Upper lobe of right lung (tissue), 1 donor: Measurements from ENCODE around the gene CDIP1. TPM values are rescaled to one million over a fixed set of nuclear protein-coding genes. Genes with fewer than 3 reads are reported as not detected.

Experiments
- ATAC-seq: fragments of 200-7000 bp; cut with Tn5 transposase; one replicate; pipeline ENCODE4 v1.9.1; 2020; ENCODE audit warnings: mild to moderate bottlenecking, moderate library complexity
- DNase-seq: peaks from one replicate; pipeline ENCODE4 v3.0.0-alpha.2; 2020
- H3K27ac ChIP-seq: fragments of 200-600 bp; one replicate; pipeline ENCODE4 v1.8.0; 2022
- H3K27me3 ChIP-seq: fragments of 200-600 bp; one replicate; pipeline ENCODE4 v1.8.0; 2022; ENCODE audit warnings: mild to moderate bottlenecking
- H3K36me3 ChIP-seq: fragments of 200-600 bp; one replicate; pipeline ENCODE4 v1.8.0; 2022
- H3K4me1 ChIP-seq: fragments of 200-600 bp; one replicate; pipeline ENCODE4 v1.8.0; 2022
- H3K4me3 ChIP-seq: fragments of 200-600 bp; one replicate; pipeline ENCODE4 v1.8.0; 2022; ENCODE audit warnings: mild to moderate bottlenecking
- H3K9me3 ChIP-seq: fragments of 200-600 bp; one replicate; pipeline ENCODE4 v1.8.0; 2022
- CTCF ChIP-seq: fragments of 200-600 bp; IDR thresholded peaks from one replicate; pipeline ENCODE4 v1.8.0; 2022; ENCODE audit warnings: antibody characterized with exemption
- intact Hi-C: fragments of 100-400 bp; cut with DNase I; formaldehyde crosslinking; loops from one replicate; pipeline ENCODE4 v1.11.0; 2022
- total RNA-seq: library from RNA; stranded (reverse); fragmentation: NEBNext Ultra II Directional; extraction: Animal tissue kit (Norgen Biotek cat#: 25700); gene quantifications from one replicate; pipeline ENCODE4 v1.2.1, GENCODE V29; 2021
- donor health status: DM: no; HTN: yes; CAD: no; lungs with severe emphysema.

Gene CDIP1
- total RNA-seq, 1 donor from 2014 or later = 23.8 TPM

GRCh38 chr16:4537376-4538343 lies 913 bp downstream of the CDIP1 start:
- Histone ChIP-seq H3K4me3 (peak overlapping the region; percentile 81), H3K27ac (peak overlapping the region; percentile 86), H3K9me3 (no peaks in the 10 kb centered on the region), H3K27me3 (no peaks in the 10 kb centered on the region), H3K36me3 (no peaks in the 10 kb centered on the region), H3K4me1 (peaks cover 4% of the 10 kb centered on the region)
- ATAC-seq (peak; percentile 55), DNase-seq (no peak)
- intact Hi-C loops = no loop called here
- no peak for TF ChIP-seq CTCF

- no peak for DNase-seq
- no peak for ATAC-seq
- H3K27me3 ChIP-seq = no peaks in the 10 kb centered on the region
- no peak overlapping the region for H3K4me3 ChIP-seq
- H3K9me3 ChIP-seq = no peaks in the 10 kb centered on the region
- no peak overlapping the region for H3K27ac ChIP-seq
- H3K36me3 ChIP-seq = no peaks in the 10 kb centered on the region
- H3K4me1 ChIP-seq = peaks cover 4% of the 10 kb centered on the region
- TF ChIP-seq CTCF = no peak
- intact Hi-C loops = no loop called here
Observed at GRCh38 chr16:4536391-4537106, 2.0 kb downstream of the CDIP1 start.

GRCh38 chr16:4535627-4536108 lies 2.9 kb downstream of the CDIP1 start:
- TF ChIP-seq CTCF = no peak
- H3K4me3 ChIP-seq = no peak overlapping the region
- H3K9me3 ChIP-seq = no peaks in the 10 kb centered on the region
- intact Hi-C loops = no loop called here
- no peak overlapping the region for H3K27ac ChIP-seq
- ATAC-seq (no peak), DNase-seq (peak; percentile 52)
- H3K27me3 ChIP-seq = no peaks in the 10 kb centered on the region
- H3K4me1 ChIP-seq = peaks cover 4% of the 10 kb centered on the region
- H3K36me3 ChIP-seq = no peaks in the 10 kb centered on the region

- Histone ChIP-seq H3K4me1 (peaks cover 4% of the 10 kb centered on the region), H3K27ac (no peak overlapping the region), H3K27me3 (no peaks in the 10 kb centered on the region), H3K36me3 (no peaks in the 10 kb centered on the region), H3K9me3 (no peaks in the 10 kb centered on the region), H3K4me3 (no peak overlapping the region)
- ATAC-seq (no peak), DNase-seq (no peak)
- no peak for TF ChIP-seq CTCF
- intact Hi-C loops = no loop called here
Observed at GRCh38 chr16:4534151-4534790, 4.3 kb downstream of the CDIP1 start.

GRCh38 chr16:4533490-4533889 lies 5.1 kb downstream of the CDIP1 start:
- peaks cover 4% of the 10 kb centered on the region for H3K4me1 ChIP-seq
- TF ChIP-seq CTCF = no peak
- H3K9me3 ChIP-seq = no peaks in the 10 kb centered on the region
- H3K4me3 ChIP-seq = no peak overlapping the region
- ATAC-seq (no peak), DNase-seq (no peak)
- H3K27ac ChIP-seq = no peak overlapping the region
- H3K27me3 ChIP-seq = no peaks in the 10 kb centered on the region
- H3K36me3 ChIP-seq = no peaks in the 10 kb centered on the region
- intact Hi-C loops = no loop called here
